HCT116 (cell line): ENCODE data around the gene PDE7B. TPM values are rescaled to one million over a fixed set of nuclear protein-coding genes. Genes with fewer than 3 reads are reported as not detected.

Experiments
- ATAC-seq: fragments of 200-7000 bp; cut with Tn5 transposase; 2 replicates; pipeline ENCODE4 v1.9.1; 2020; ENCODE audit warnings: mild to moderate bottlenecking, moderate library complexity
- BruUV-seq: library from RNA; stranded (reverse); fragments of 400-500 nt; replicated peaks from 2 replicates; lab custom pipeline; 2021; lab: Mats Ljungman, UMichigan
- CTCF ChIA-PET: fragments of 300-600 bp; sonication (Branson Sonifier 250); formaldehyde crosslinking; loops from one replicate; lab custom pipeline; 2021; ENCODE audit warnings: antibody characterized with exemption; lab: Charles Lee
- POLR2A ChIA-PET: fragments of 300-600, 350-600 bp; sonication (Branson Sonifier 250); formaldehyde crosslinking; loops from one replicate; lab custom pipeline; 2021; ENCODE audit warnings: antibody characterized with exemption; lab: Charles Lee
- RAD21 ChIA-PET, 2 experiments: fragments of 300-600 bp; sonication (Branson Sonifier 250); formaldehyde crosslinking; loops; one replicate each; lab custom pipeline; 2023; ENCODE audit warnings: low total read pairs in 2 of 2; ENCODE audit not compliant: uncharacterized antibody in 2 of 2, unreplicated experiment in 2 of 2, low non-redundant PET in 1 of 2; lab: Charles Lee
- DNase-seq: peaks from one replicate; pipeline ENCODE4 v3.0.0-alpha.2; 2010; ENCODE audit warnings: low read depth, low spot score
- H2AFZ ChIP-seq: fragments of 200-600 bp; shearing (Covaris generic), sonication (generic); 2 replicates; pipeline ENCODE4 v1.6.1; 2017; ENCODE audit warnings: low read depth, mixed run types, mixed read lengths, antibody characterized with exemption, low read length; ENCODE audit not compliant: poor library complexity, severe bottlenecking
- H3K27ac ChIP-seq: 2 replicates; pipeline ENCODE4 v1.5.1; 2012; ENCODE audit warnings: low read depth, low read length
- H3K27me3 ChIP-seq: fragments of 200-600 bp; sonication (generic); 2 replicates; pipeline ENCODE4 v1.6.1; 2016; ENCODE audit warnings: mixed run types, low read length, mixed read lengths; ENCODE audit not compliant: insufficient read depth
- H3K36me3 ChIP-seq, 2 experiments: fragments of 200-500 bp in 1 of 2; fragments of 200-600 bp in 1 of 2; sonication (Bioruptor generic) in 1 of 2; sonication (generic) in 1 of 2; 2 replicates each; pipeline versions ENCODE4 v1.5.1 to v1.6.1; 2014 to 2016; ENCODE audit warnings: low read length in 2 of 2, inconsistent platforms in 1 of 2, mixed read lengths in 1 of 2, mixed run types in 1 of 2; ENCODE audit not compliant: insufficient read depth in 2 of 2, control insufficient read depth in 1 of 2
- H3K4me1 ChIP-seq, 2 experiments: fragments of 200-600 bp in 1 of 2; sonication (generic) in 1 of 2; 2 replicates each; pipeline versions ENCODE4 v1.5.1 to v1.6.1; 2012 to 2017; ENCODE audit warnings: low read length in 2 of 2, inconsistent platforms in 1 of 2, mild to moderate bottlenecking in 1 of 2, mixed read lengths in 1 of 2, mixed run types in 1 of 2, moderate library complexity in 1 of 2; ENCODE audit not compliant: insufficient read depth in 2 of 2, control insufficient read depth in 1 of 2
- H3K4me2 ChIP-seq: fragments of 200-600 bp; sonication (generic); 2 replicates; pipeline ENCODE4 v1.6.1; 2017; ENCODE audit warnings: mixed run types, low read length, mixed read lengths
- H3K4me3 ChIP-seq, 2 experiments: fragments of 200-600 bp in 1 of 2; sonication (generic) in 1 of 2; replicated peaks in 1 of 2; 2 replicates each; pipeline ENCODE4 v1.5.1; 2011 to 2016; ENCODE audit warnings: low read length in 2 of 2, control low read depth in 1 of 2, low read depth in 1 of 2, mild to moderate bottlenecking in 1 of 2, mixed read lengths in 1 of 2, mixed run types in 1 of 2
- H3K79me2 ChIP-seq: fragments of 200-600 bp; sonication (generic); 2 replicates; pipeline ENCODE4 v1.6.1; 2017; ENCODE audit warnings: mild to moderate bottlenecking, mixed run types, low read length, moderate library complexity, mixed read lengths; ENCODE audit not compliant: insufficient read depth
- H3K9ac ChIP-seq: fragments of 200-600 bp; sonication (generic); 2 replicates; pipeline ENCODE4 v1.6.1; 2016; ENCODE audit warnings: low read length, mixed read lengths
- H3K9me2 ChIP-seq: fragments of 200-600 bp; sonication (generic), shearing (Covaris generic); 2 replicates; pipeline ENCODE4 v1.6.1; 2017; ENCODE audit warnings: mixed run types, mild to moderate bottlenecking, moderate library complexity; ENCODE audit not compliant: insufficient read depth
- H3K9me3 ChIP-seq, 2 experiments: fragments of 200-500 bp in 1 of 2; fragments of 200-600 bp in 1 of 2; sonication (Bioruptor generic) in 1 of 2; sonication (generic) in 1 of 2; 2 replicates each; pipeline ENCODE4 v1.6.1; 2014 to 2017; ENCODE audit warnings: low read length in 2 of 2, mixed read lengths in 2 of 2, inconsistent platforms in 1 of 2, low read depth in 1 of 2, mild to moderate bottlenecking in 1 of 2, mixed run types in 1 of 2, moderate library complexity in 1 of 2; ENCODE audit not compliant: control insufficient read depth in 1 of 2, insufficient read depth in 1 of 2
- H4K20me1 ChIP-seq: fragments of 200-600 bp; sonication (generic), shearing (Covaris generic); 2 replicates; pipeline ENCODE4 v1.6.1; 2017; ENCODE audit warnings: mixed run types, mild to moderate bottlenecking, moderate library complexity; ENCODE audit not compliant: insufficient read depth
- ELF1 ChIP-seq: IDR thresholded peaks from 2 replicates; pipeline ENCODE4 v1.6.1; 2012; ENCODE audit warnings: low read depth, borderline replicate concordance
- JUND ChIP-seq: IDR thresholded peaks from 2 replicates; pipeline ENCODE4 v1.6.1; 2012
- POLR2A ChIP-seq: IDR thresholded peaks from 2 replicates; pipeline ENCODE4 v1.7.0; 2011; ENCODE audit warnings: borderline replicate concordance; ENCODE audit not compliant: insufficient read depth, insufficient read length; ENCODE audit errors: extremely low read depth
- POLR2AphosphoS5 ChIP-seq: IDR thresholded peaks from 2 replicates; pipeline ENCODE4 v1.6.1; 2011; ENCODE audit warnings: mild to moderate bottlenecking, low read depth, low read length, moderate library complexity
- RAD21 ChIP-seq: IDR thresholded peaks from 2 replicates; pipeline ENCODE4 v1.6.1; 2012; ENCODE audit warnings: low read depth, mild to moderate bottlenecking
- TCF7L2 ChIP-seq: IDR thresholded peaks from 2 replicates; pipeline ENCODE4 v1.7.0; 2011; ENCODE audit warnings: borderline replicate concordance, inconsistent platforms; ENCODE audit not compliant: insufficient read depth, insufficient read length; ENCODE audit errors: extremely low read depth
- YY1 ChIP-seq: IDR thresholded peaks from 2 replicates; pipeline ENCODE4 v1.6.1; 2011; ENCODE audit warnings: low read length, low read depth, moderate library complexity, mild to moderate bottlenecking; ENCODE audit not compliant: insufficient replicate concordance; ENCODE audit errors: extremely low read depth
- ZNF274 ChIP-seq: fragments of 200-500 bp; sonication (Bioruptor generic); IDR thresholded peaks from 2 replicates; pipeline ENCODE4 v1.6.1; 2014; ENCODE audit warnings: mild to moderate bottlenecking, low read depth, low read length, inconsistent platforms
- intact Hi-C: fragments of 100-400 bp; cut with micrococcal nuclease; formaldehyde crosslinking; loops from 2 replicates; pipeline ENCODE4 v1.10.0; 2022
- total RNA-seq: library from RNA; stranded (reverse); gene quantifications from one replicate; pipeline ENCODE4 v1.2.1, GENCODE V29; 2021; ENCODE audit not compliant: unreplicated experiment
- TF ChIP-seq, protein P1 (sequence below), 3 experiments: fragments of 200-600 bp in 1 of 3; sonication (generic) in 1 of 3; IDR thresholded peaks in 2 of 3; conservative IDR thresholded peaks in 1 of 3; 2 replicates each; pipeline ENCODE4 v1.5.1; 2012 to 2017; ENCODE audit warnings: low read depth in 2 of 3, low read length in 2 of 3, antibody characterized with exemption in 1 of 3, borderline replicate concordance in 1 of 3, control low read depth in 1 of 3, mild to moderate bottlenecking in 1 of 3, mixed read lengths in 1 of 3, mixed run types in 1 of 3, moderate library complexity in 1 of 3; ENCODE audit not compliant: insufficient read depth in 1 of 3
- TF ChIP-seq, protein P2 (sequence below): IDR thresholded peaks from 2 replicates; pipeline ENCODE4 v1.6.1; 2011; ENCODE audit warnings: mild to moderate bottlenecking, low read length, moderate library complexity; ENCODE audit not compliant: insufficient replicate concordance; ENCODE audit errors: extremely low read depth
- TF ChIP-seq, protein P3 (sequence below): IDR thresholded peaks from 2 replicates; pipeline ENCODE4 v1.6.1; 2012

The PDE7B gene
- total RNA-seq, 1 experiment from 2014 or later, result 0.61 TPM

DNA sequence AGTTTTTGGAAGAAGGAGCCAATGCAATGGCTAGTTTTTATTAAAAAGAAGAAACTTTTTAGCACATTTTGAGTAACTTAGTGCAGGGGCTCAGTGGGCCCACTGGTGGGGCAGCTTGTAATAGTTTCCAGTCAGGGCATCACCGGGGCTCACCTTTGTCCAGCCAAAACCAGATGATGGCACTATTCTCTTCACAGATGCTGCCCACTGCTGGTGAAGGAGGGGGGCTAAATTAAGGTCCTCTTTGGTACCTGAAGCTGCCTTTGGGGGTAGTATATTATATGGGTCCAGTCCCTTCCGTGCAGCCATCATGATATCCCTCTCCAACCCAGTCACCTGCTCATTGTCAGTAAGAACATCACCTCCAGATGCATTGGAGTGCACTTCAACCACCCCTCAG, 182.9 kb downstream of the PDE7B start:
- TF ChIP-seq RAD21 (peak; percentile 43), YY1 (no peak)
- TF ChIP-seq, protein P1, sequence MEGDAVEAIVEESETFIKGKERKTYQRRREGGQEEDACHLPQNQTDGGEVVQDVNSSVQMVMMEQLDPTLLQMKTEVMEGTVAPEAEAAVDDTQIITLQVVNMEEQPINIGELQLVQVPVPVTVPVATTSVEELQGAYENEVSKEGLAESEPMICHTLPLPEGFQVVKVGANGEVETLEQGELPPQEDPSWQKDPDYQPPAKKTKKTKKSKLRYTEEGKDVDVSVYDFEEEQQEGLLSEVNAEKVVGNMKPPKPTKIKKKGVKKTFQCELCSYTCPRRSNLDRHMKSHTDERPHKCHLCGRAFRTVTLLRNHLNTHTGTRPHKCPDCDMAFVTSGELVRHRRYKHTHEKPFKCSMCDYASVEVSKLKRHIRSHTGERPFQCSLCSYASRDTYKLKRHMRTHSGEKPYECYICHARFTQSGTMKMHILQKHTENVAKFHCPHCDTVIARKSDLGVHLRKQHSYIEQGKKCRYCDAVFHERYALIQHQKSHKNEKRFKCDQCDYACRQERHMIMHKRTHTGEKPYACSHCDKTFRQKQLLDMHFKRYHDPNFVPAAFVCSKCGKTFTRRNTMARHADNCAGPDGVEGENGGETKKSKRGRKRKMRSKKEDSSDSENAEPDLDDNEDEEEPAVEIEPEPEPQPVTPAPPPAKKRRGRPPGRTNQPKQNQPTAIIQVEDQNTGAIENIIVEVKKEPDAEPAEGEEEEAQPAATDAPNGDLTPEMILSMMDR (IDR thresholded peaks at IDR 0.05 in 2 of 3, conservative IDR thresholded peaks at IDR 0.05 in 1 of 3; ENCODE audit: borderline replicate concordance in 1 of 3, insufficient read depth in 1 of 3, low read depth in 2 of 3, low read length in 2 of 3), result peak; percentile 9 to 24 (median 16); a peak in 2 of 6 replicates
- H3K4me3 ChIP-seq, result no peak overlapping the region
- BruUV-seq, result no TSS peak
- no peak overlapping the region for H3K4me2 ChIP-seq
- no peaks in the 10 kb centered on the region for H3K36me3 ChIP-seq
- H3K79me2 ChIP-seq, result no peaks in the 10 kb centered on the region
- DNase-seq (no peak), ATAC-seq (peak; percentile 53)
- H3K9ac ChIP-seq, result no peak overlapping the region
- intact Hi-C loops, result no loop called here
- H3K9me2 ChIP-seq, result no peaks in the 10 kb centered on the region
- H3K4me1 ChIP-seq, result no peaks in the 10 kb centered on the region
- CTCF ChIA-PET, result no interaction called here
- H3K27ac ChIP-seq, result no peak overlapping the region
- H4K20me1 ChIP-seq, result no peaks in the 10 kb centered on the region
- no peak overlapping the region for H2AFZ ChIP-seq
- H3K27me3 ChIP-seq, result no peaks in the 10 kb centered on the region
- POLR2A ChIA-PET, result no interaction called here
- no peaks in the 10 kb centered on the region for H3K9me3 ChIP-seq
- RAD21 ChIA-PET, result no interaction called here

DNA sequence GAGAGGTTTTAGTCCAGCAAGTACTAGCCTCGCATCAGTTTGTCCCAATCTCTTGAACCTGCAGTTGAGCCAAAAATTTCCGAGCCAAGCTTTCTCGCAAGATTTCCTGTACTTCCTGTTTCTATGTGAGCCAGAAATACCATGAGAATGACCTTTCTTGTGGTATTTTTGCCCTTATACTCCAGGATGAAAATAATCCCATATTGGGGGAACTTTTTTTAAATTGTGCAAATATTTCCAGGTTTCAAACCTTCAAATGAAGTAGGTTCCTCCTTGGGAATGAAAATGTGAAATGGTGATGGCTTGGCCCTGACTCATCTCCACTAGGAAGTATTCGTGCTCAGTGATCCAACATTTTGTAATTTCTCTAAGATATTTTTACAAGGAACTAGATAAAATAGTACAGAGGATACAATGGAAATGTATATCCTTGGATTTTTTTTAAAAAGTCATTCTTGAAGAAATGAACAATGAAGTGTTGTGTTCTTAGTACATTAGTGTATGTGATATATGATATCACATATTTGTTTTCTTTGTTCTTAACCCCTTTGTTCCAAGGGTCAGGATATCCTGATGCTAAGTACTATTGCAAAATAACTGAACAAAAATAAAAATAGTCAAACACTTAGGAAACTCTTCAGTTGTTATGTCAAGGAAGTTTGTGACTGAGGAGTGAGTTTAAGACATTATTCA, 184.0 kb downstream of the PDE7B start:
- Histone ChIP-seq H4K20me1 (no peaks in the 10 kb centered on the region), H3K9me2 (no peaks in the 10 kb centered on the region), H3K79me2 (no peaks in the 10 kb centered on the region), H3K9ac (no peak overlapping the region), H3K27ac (no peak overlapping the region), H3K4me3 (no peak overlapping the region), H3K4me2 (no peak overlapping the region), H3K27me3 (no peaks in the 10 kb centered on the region), H3K36me3 (no peaks in the 10 kb centered on the region), H3K4me1 (no peaks in the 10 kb centered on the region), H2AFZ (no peak overlapping the region), H3K9me3 (no peaks in the 10 kb centered on the region)
- intact Hi-C loops, result no loop called here
- no TSS peak for BruUV-seq
- RAD21 ChIA-PET, result no interaction called here
- DNase-seq (no peak), ATAC-seq (no peak)
- POLR2A ChIA-PET, result no interaction called here
- CTCF ChIA-PET, result no interaction called here
- TF ChIP-seq, protein P2, sequence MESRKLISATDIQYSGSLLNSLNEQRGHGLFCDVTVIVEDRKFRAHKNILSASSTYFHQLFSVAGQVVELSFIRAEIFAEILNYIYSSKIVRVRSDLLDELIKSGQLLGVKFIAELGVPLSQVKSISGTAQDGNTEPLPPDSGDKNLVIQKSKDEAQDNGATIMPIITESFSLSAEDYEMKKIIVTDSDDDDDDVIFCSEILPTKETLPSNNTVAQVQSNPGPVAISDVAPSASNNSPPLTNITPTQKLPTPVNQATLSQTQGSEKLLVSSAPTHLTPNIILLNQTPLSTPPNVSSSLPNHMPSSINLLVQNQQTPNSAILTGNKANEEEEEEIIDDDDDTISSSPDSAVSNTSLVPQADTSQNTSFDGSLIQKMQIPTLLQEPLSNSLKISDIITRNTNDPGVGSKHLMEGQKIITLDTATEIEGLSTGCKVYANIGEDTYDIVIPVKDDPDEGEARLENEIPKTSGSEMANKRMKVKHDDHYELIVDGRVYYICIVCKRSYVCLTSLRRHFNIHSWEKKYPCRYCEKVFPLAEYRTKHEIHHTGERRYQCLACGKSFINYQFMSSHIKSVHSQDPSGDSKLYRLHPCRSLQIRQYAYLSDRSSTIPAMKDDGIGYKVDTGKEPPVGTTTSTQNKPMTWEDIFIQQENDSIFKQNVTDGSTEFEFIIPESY, result no peak
- TF ChIP-seq, protein P1 (IDR thresholded peaks at IDR 0.05 in 2 of 3, conservative IDR thresholded peaks at IDR 0.05 in 1 of 3; ENCODE audit: borderline replicate concordance in 1 of 3, insufficient read depth in 1 of 3, low read depth in 2 of 3, low read length in 2 of 3), result no peak
- TF ChIP-seq JUND (no peak), POLR2AphosphoS5 (no peak), ZNF274 (no peak), TCF7L2 (no peak), POLR2A (no peak), ELF1 (no peak)
- TF ChIP-seq, protein P3, sequence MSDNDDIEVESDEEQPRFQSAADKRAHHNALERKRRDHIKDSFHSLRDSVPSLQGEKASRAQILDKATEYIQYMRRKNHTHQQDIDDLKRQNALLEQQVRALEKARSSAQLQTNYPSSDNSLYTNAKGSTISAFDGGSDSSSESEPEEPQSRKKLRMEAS, result no peak
